H1 (cell line): ENCODE data around the gene KLHL26. TPM values are rescaled to one million over a fixed set of nuclear protein-coding genes. Genes with fewer than 3 reads are reported as not detected.

ENCODE experiments used
- CTCF ChIA-PET: fragments of 300-600 bp; sonication (Branson Sonifier 250); formaldehyde crosslinking; loops from one replicate; lab custom pipeline; 2021; ENCODE audit not compliant: partially characterized antibody; lab: Charles Lee
- POLR2A ChIA-PET: fragments of 300-600 bp; sonication (Branson Sonifier 250); formaldehyde crosslinking; loops from one replicate; lab custom pipeline; 2021; ENCODE audit warnings: inconsistent platforms; ENCODE audit not compliant: partially characterized antibody; lab: Charles Lee
- DNase-seq, 2 experiments: peaks; one replicate each; pipeline versions ENCODE4 v3.0.0 to v3.0.0-alpha.2; 2010 to 2022; ENCODE audit warnings: low spot score in 2 of 2, low read depth in 1 of 2, mixed read lengths in 1 of 2
- FAIRE-seq: peaks from 2 replicates; lab custom pipeline; 2011; peaks lifted over from hg19 to GRCh38; lab: Jason Lieb, UNC
- H2AFZ ChIP-seq: 2 replicates; pipeline ENCODE4 v1.8.1; 2012; ENCODE audit warnings: low read length, inconsistent platforms
- H2AK5ac ChIP-seq: 2 replicates; pipeline ENCODE4 v1.6.1; 2013; ENCODE audit warnings: low read depth, low read length
- H2BK120ac ChIP-seq: replicated peaks from 2 replicates; pipeline ENCODE3; 2013; ENCODE audit warnings: low read depth, low read length, inconsistent platforms
- H2BK12ac ChIP-seq: 2 replicates; pipeline ENCODE4 v1.6.1; 2013; ENCODE audit warnings: low read depth, low read length
- H2BK15ac ChIP-seq: 2 replicates; pipeline ENCODE4 v1.6.1; 2013; ENCODE audit warnings: low read length
- H2BK20ac ChIP-seq: 2 replicates; pipeline ENCODE4 v1.6.1; 2013; ENCODE audit warnings: low read length
- H2BK5ac ChIP-seq: 2 replicates; pipeline ENCODE4 v1.6.1; 2013; ENCODE audit warnings: low read depth, low read length
- H3K14ac ChIP-seq: 2 replicates; pipeline ENCODE4 v1.6.1; 2013; ENCODE audit warnings: inconsistent platforms; ENCODE audit not compliant: insufficient read length
- H3K18ac ChIP-seq: 2 replicates; pipeline ENCODE4 v1.6.1; 2013; ENCODE audit warnings: low read length; ENCODE audit errors: extremely low read depth
- H3K23ac ChIP-seq: 2 replicates; pipeline ENCODE4 v1.6.1; 2013; ENCODE audit warnings: inconsistent platforms; ENCODE audit not compliant: insufficient read length
- H3K23me2 ChIP-seq: 2 replicates; pipeline ENCODE4 v1.6.1; 2013; ENCODE audit warnings: low read depth, low read length
- H3K27ac ChIP-seq: 2 replicates; pipeline ENCODE4 v1.6.1; 2011; ENCODE audit warnings: low read depth, low read length, inconsistent platforms
- H3K27me3 ChIP-seq, 4 experiments: replicated peaks in 1 of 4; 1 replicate in 1 of 4; 2 replicates in 3 of 4; pipeline versions ENCODE4 v1.6.1 to v1.8.1; 2011 to 2013; ENCODE audit warnings: low read length in 3 of 4, mild to moderate bottlenecking in 3 of 4, inconsistent platforms in 2 of 4, mixed read lengths in 2 of 4, moderate library complexity in 1 of 4; ENCODE audit not compliant: control insufficient read depth in 3 of 4, insufficient read depth in 3 of 4; ENCODE audit errors: extremely low read depth in 1 of 4
- H3K36me3 ChIP-seq, 4 experiments: 2 replicates each; pipeline versions ENCODE4 v1.6.1 to v1.8.1; 2011 to 2013; ENCODE audit warnings: mild to moderate bottlenecking in 4 of 4, low read length in 3 of 4, moderate library complexity in 2 of 4, control low read depth in 1 of 4, inconsistent platforms in 1 of 4; ENCODE audit not compliant: insufficient read depth in 4 of 4, control insufficient read depth in 2 of 4
- H3K4ac ChIP-seq: replicated peaks from 2 replicates; pipeline ENCODE3; 2013; ENCODE audit warnings: low read length, low read depth, mixed read lengths, inconsistent platforms; ENCODE audit not compliant: insufficient read length
- H3K4me1 ChIP-seq, 4 experiments: replicated peaks in 1 of 4; 1 replicate in 1 of 4; 2 replicates in 3 of 4; pipeline versions ENCODE4 v1.6.1 to v1.8.1; 2011 to 2013; ENCODE audit warnings: low read length in 3 of 4, inconsistent platforms in 2 of 4, mixed read lengths in 1 of 4; ENCODE audit not compliant: insufficient read depth in 4 of 4, control insufficient read depth in 3 of 4
- H3K4me2 ChIP-seq, 2 experiments: 2 replicates each; pipeline versions ENCODE4 v1.6.1 to v1.8.1; 2011 to 2013; ENCODE audit warnings: low read depth in 2 of 2, low read length in 2 of 2, control low read depth in 1 of 2, inconsistent platforms in 1 of 2, mild to moderate bottlenecking in 1 of 2; ENCODE audit not compliant: insufficient read depth in 1 of 2
- H3K4me3 ChIP-seq, 4 experiments: fragments of 200-600, 300-600 bp in 1 of 4; sonication (generic), shearing (Covaris generic), sonication (Bioruptor Twin) in 1 of 4; 2 replicates each; pipeline versions ENCODE4 v1.5.1 to v1.8.1; 2011 to 2016; ENCODE audit warnings: low read length in 4 of 4, low read depth in 3 of 4, control low read depth in 2 of 4, inconsistent platforms in 2 of 4, mild to moderate bottlenecking in 2 of 4, mixed read lengths in 1 of 4, moderate library complexity in 1 of 4; ENCODE audit not compliant: insufficient read depth in 2 of 4; ENCODE audit errors: extremely low read depth in 1 of 4
- H3K56ac ChIP-seq: replicated peaks from 2 replicates; pipeline ENCODE3; 2013; ENCODE audit warnings: low read depth, mild to moderate bottlenecking, mixed read lengths, low read length, inconsistent platforms; ENCODE audit not compliant: insufficient read length
- H3K79me1 ChIP-seq: 2 replicates; pipeline ENCODE4 v1.6.1; 2013; ENCODE audit warnings: low read depth, low read length, control low read depth
- H3K79me2 ChIP-seq, 2 experiments: 2 replicates each; pipeline versions ENCODE4 v1.6.1 to v1.8.1; 2012 to 2013; ENCODE audit warnings: low read length in 2 of 2, mild to moderate bottlenecking in 2 of 2, inconsistent platforms in 1 of 2; ENCODE audit not compliant: insufficient read depth in 2 of 2, control insufficient read depth in 1 of 2
- H3K9ac ChIP-seq, 4 experiments: replicated peaks in 1 of 4; 1 replicate in 1 of 4; 2 replicates in 3 of 4; pipeline versions ENCODE4 v1.6.1 to v1.8.1; 2011 to 2013; ENCODE audit warnings: low read depth in 3 of 4, low read length in 3 of 4, control low read depth in 2 of 4, mild to moderate bottlenecking in 2 of 4, moderate library complexity in 2 of 4, inconsistent platforms in 1 of 4; ENCODE audit errors: extremely low read depth in 1 of 4
- H3K9me3 ChIP-seq, 2 experiments: 2 replicates each; pipeline versions ENCODE4 v1.6.1 to v1.8.1; 2012 to 2013; ENCODE audit warnings: mild to moderate bottlenecking in 2 of 2, moderate library complexity in 2 of 2, control low read depth in 1 of 2, inconsistent platforms in 1 of 2, low read depth in 1 of 2, low read length in 1 of 2, mixed read lengths in 1 of 2; ENCODE audit not compliant: insufficient read depth in 2 of 2
- H4K20me1 ChIP-seq, 2 experiments: replicated peaks in 1 of 2; 2 replicates each; pipeline versions ENCODE3 to v1.8.1; 2011 to 2013; ENCODE audit warnings: inconsistent platforms in 2 of 2, low read length in 2 of 2, mild to moderate bottlenecking in 1 of 2; ENCODE audit not compliant: insufficient read depth in 2 of 2, control insufficient read depth in 1 of 2
- H4K5ac ChIP-seq: 2 replicates; pipeline ENCODE4 v1.6.1; 2013; ENCODE audit warnings: low read length, low read depth, mixed read lengths, inconsistent platforms; ENCODE audit not compliant: insufficient read length
- H4K8ac ChIP-seq: 2 replicates; pipeline ENCODE4 v1.8.0; 2013; ENCODE audit warnings: mild to moderate bottlenecking, moderate library complexity, low read length, inconsistent platforms; ENCODE audit not compliant: insufficient read depth; ENCODE audit errors: extremely low read depth
- H4K91ac ChIP-seq: replicated peaks from 2 replicates; pipeline ENCODE3; 2013; ENCODE audit warnings: low read length, mixed read lengths, inconsistent platforms; ENCODE audit not compliant: insufficient read length
- ASH2L ChIP-seq: fragments of 200-600, 300-600 bp; sonication (generic); IDR thresholded peaks from one replicate; pipeline ENCODE4 v1.7.1; 2017; ENCODE audit warnings: low read length
- CHD1 ChIP-seq: IDR thresholded peaks from 2 replicates; pipeline ENCODE4 v1.6.1; 2012; ENCODE audit warnings: low read depth, low read length, improper control_type of control experiment
- CREB1 ChIP-seq: IDR thresholded peaks from 2 replicates; pipeline ENCODE4 v1.6.1; 2012; ENCODE audit warnings: inconsistent platforms
- EGR1 ChIP-seq: IDR thresholded peaks from 2 replicates; pipeline ENCODE4 v1.6.1; 2011; ENCODE audit warnings: low read depth, low read length, borderline replicate concordance
- EZH2 ChIP-seq: fragments of 200-600 bp; sonication (generic); IDR thresholded peaks from 2 replicates; pipeline ENCODE4 v1.7.1; 2012; ENCODE audit warnings: low read depth, mild to moderate bottlenecking, moderate library complexity, low read length, inconsistent platforms; ENCODE audit not compliant: severe bottlenecking
- KDM5A ChIP-seq: fragments of 200-600 bp; IDR thresholded peaks from 2 replicates; pipeline ENCODE4 v1.7.1; 2012; ENCODE audit warnings: mild to moderate bottlenecking, low read length, inconsistent platforms, mixed read lengths
- NRF1 ChIP-seq: IDR thresholded peaks from 2 replicates; pipeline ENCODE4 v1.6.1; 2011; ENCODE audit warnings: mild to moderate bottlenecking, low read depth, low read length, improper control_type of control experiment
- RXRA ChIP-seq: IDR thresholded peaks from 2 replicates; pipeline ENCODE4 v1.6.1; 2011; ENCODE audit warnings: low read depth, mild to moderate bottlenecking, low read length, moderate library complexity; ENCODE audit not compliant: insufficient read depth
- SAP30 ChIP-seq: fragments of 300-600 bp; sonication (generic); IDR thresholded peaks from 2 replicates; pipeline ENCODE4 v1.7.1; 2012; ENCODE audit warnings: low read length, moderate library complexity, mild to moderate bottlenecking, inconsistent platforms; ENCODE audit not compliant: insufficient read depth, insufficient replicate concordance
- TCF12 ChIP-seq: IDR thresholded peaks from 2 replicates; pipeline ENCODE4 v1.6.1; 2011; ENCODE audit warnings: low read depth, mild to moderate bottlenecking, low read length
- YY1 ChIP-seq: IDR thresholded peaks from 2 replicates; pipeline ENCODE4 v1.6.1; 2011; ENCODE audit warnings: low read depth, mild to moderate bottlenecking, low read length
- WGBS, 2 experiments: shearing (Covaris generic) in 1 of 2; methylation state at CpG; one replicate each; pipeline versions ENCODE4 v1.1.6 to v1.1.7; 2013 to 2015; ENCODE audit warnings: low lambda C conversion rate in 2 of 2, mixed read lengths in 2 of 2, inconsistent platforms in 1 of 2, low coverage in 1 of 2, missing lambda C conversion rate in 1 of 2; ENCODE audit not compliant: insufficient replicate concordance in 2 of 2, insufficient coverage in 1 of 2, insufficient read length in 1 of 2; ENCODE audit errors: extremely low coverage in 1 of 2, missing lambda C conversion rate in 1 of 2; 5-methylcytosine and 5-hydroxymethylcytosine counted together
- polyA plus RNA-seq, 7 experiments: library from polyadenylated mRNA; depleted of rRNA in 3 of 7; stranded (reverse) in 5 of 7; unstranded in 2 of 7; fragments of >200 nt in 5 of 7; fragments of 200-250 nt in 2 of 7; gene quantifications; 1 replicate in 5 of 7; 2 replicates in 1 of 7; 4 replicates in 1 of 7; pipeline versions ENCODE4 v1.2.1 to v1.2.3, GENCODE V29; 2011 to 2013; ENCODE audit warnings: missing spikeins in 2 of 7, mixed read lengths in 2 of 7
- total RNA-seq: library from RNA; stranded (reverse); fragmentation: NEBNext Ultra II Directional; extraction: Animal tissue kit (Norgen Biotek cat#: 25700); gene quantifications from 2 replicates; pipeline ENCODE4 v1.2.1, GENCODE V29; 2021
- TF ChIP-seq, protein P1 (sequence below): IDR thresholded peaks from 2 replicates; pipeline ENCODE4 v1.6.1; 2011; ENCODE audit warnings: low read depth, mild to moderate bottlenecking, low read length; ENCODE audit not compliant: insufficient read depth
- TF ChIP-seq, protein P2 (sequence below): IDR thresholded peaks from 2 replicates; pipeline ENCODE4 v1.6.1; 2012; ENCODE audit warnings: low read length, inconsistent platforms

Gene KLHL26
- total and polyA plus RNA-seq, 2 of the 8 experiments (the other 6 are each of a cell fraction or from before 2014, with no cell fraction given): 2.2 to 8.8 TPM

DNA sequence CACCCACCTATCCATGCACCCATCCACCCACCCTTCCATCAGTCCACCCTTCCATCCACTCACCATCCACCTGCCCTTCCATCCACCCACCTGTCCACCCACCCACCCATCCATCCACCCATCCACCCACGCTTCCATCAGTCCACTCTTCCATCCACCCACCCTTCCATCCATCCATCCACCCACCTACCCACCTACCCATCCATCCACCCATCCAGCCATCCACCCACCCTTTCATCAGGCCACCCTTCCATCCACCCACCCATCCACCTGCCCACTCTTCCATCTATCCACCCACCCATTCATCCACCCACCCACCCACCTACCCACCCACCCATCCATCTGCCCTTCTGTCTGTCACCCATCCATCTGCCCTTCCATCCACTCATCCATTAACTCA, 17.0 kb downstream of the KLHL26 start:
- no peak for FAIRE-seq
- Histone ChIP-seq H3K79me1 (peaks cover 8% of the 10 kb centered on the region), H3K4ac (no peak overlapping the region), H3K23me2 (peaks cover 13% of the 10 kb centered on the region; the same call in 1 of the 2 replicates), H3K4me2 (no peak overlapping the region), H3K9ac (no peak overlapping the region), H4K20me1 (peaks cover 7 to 41% of the 10 kb centered on the region in 2 experiments), H3K18ac (no peak overlapping the region), H3K56ac (no peak overlapping the region), H2BK5ac (no peak overlapping the region), H2AK5ac (no peak overlapping the region), H2BK15ac (no peak overlapping the region), H2BK120ac (no peak overlapping the region), H2AFZ (no peak overlapping the region), H4K8ac (no peak overlapping the region), H3K4me3 (no peak overlapping the region), H3K27me3 (peaks cover 0 to 4% (median 0%) of the 10 kb centered on the region in 4 experiments; a peak in 1 of 7 replicates), H3K23ac (no peak overlapping the region), H3K14ac (no peak overlapping the region), H2BK20ac (no peak overlapping the region), H3K36me3 (no peaks in the 10 kb centered on the region), H2BK12ac (no peak overlapping the region), H4K5ac (no peak overlapping the region), H4K91ac (no peak overlapping the region), H3K9me3 (no peaks in the 10 kb centered on the region), H3K27ac (no peak overlapping the region), H3K4me1 (peaks cover 0 to 15% (median 6%) of the 10 kb centered on the region in 4 experiments; a peak in 5 of 7 replicates), H3K79me2 (no peaks in the 10 kb centered on the region; a peak in 1 of 4 replicates)
- CTCF ChIA-PET: interaction anchor here (0.6 kb wide), 1 partner anchor 40 kb away, joined by 3 read pairs; no protein-coding TSS in a partner anchor
- no CpG with 5 or more reads among the region's 1 CpG for WGBS, 2 experiments
- POLR2A ChIA-PET: no interaction called here
- DNase-seq: no peak
- TF ChIP-seq EGR1 (no peak), EZH2 (no peak), RXRA (no peak), CREB1 (no peak), KDM5A (no peak), ASH2L (no peak), NRF1 (no peak), YY1 (no peak), TCF12 (no peak), SAP30 (no peak), CHD1 (no peak)
- TF ChIP-seq, protein P1, sequence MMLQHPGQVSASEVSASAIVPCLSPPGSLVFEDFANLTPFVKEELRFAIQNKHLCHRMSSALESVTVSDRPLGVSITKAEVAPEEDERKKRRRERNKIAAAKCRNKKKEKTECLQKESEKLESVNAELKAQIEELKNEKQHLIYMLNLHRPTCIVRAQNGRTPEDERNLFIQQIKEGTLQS: no peak
- TF ChIP-seq, protein P2, sequence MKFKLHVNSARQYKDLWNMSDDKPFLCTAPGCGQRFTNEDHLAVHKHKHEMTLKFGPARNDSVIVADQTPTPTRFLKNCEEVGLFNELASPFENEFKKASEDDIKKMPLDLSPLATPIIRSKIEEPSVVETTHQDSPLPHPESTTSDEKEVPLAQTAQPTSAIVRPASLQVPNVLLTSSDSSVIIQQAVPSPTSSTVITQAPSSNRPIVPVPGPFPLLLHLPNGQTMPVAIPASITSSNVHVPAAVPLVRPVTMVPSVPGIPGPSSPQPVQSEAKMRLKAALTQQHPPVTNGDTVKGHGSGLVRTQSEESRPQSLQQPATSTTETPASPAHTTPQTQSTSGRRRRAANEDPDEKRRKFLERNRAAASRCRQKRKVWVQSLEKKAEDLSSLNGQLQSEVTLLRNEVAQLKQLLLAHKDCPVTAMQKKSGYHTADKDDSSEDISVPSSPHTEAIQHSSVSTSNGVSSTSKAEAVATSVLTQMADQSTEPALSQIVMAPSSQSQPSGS: no peak
